Activated naive CD8-positive, alpha-beta T cell treated with anti-CD3 and anti-CD28 coated beads, Interleukin-2, amount 10 ng/mL, durations not matched to agents 7 days and 5 days (primary cell): ENCODE data around the gene ABCC1. TPM values are rescaled to one million over a fixed set of nuclear protein-coding genes. Genes with fewer than 3 reads are reported as not detected.
"Not testable (repeated sequence)": the region's sequence is repeated elsewhere in the genome, so short reads cannot be mapped to it uniquely, and the experiment has no call there.

Experiments used
- ATAC-seq: fragments of 150-1000 bp; cut with Tn5 transposase; one replicate; pipeline ENCODE4 v1.10.0; 2021; ENCODE audit warnings: low read depth, moderate library complexity
- POLR2A ChIA-PET: fragments of 350-600 bp; sonication (Branson Sonifier 250); formaldehyde crosslinking; loops from one replicate; lab custom pipeline; 2021; ENCODE audit warnings: antibody characterized with exemption; lab: Charles Lee
- DNase-seq: peaks from one replicate; pipeline ENCODE4 v3.0.0; 2021
- H3K27ac Mint-ChIP-seq: one replicate; pipeline ENCODE4 v1.8.0; 2022; ENCODE audit warnings: mild to moderate bottlenecking, mixed read lengths
- H3K27me3 Mint-ChIP-seq: one replicate; pipeline ENCODE4 v1.8.0; 2022; ENCODE audit warnings: mild to moderate bottlenecking, moderate library complexity, mixed read lengths
- H3K36me3 Mint-ChIP-seq: one replicate; pipeline ENCODE4 v1.8.0; 2021; ENCODE audit warnings: mild to moderate bottlenecking, mixed read lengths
- H3K4me1 Mint-ChIP-seq: one replicate; pipeline ENCODE4 v1.8.0; 2021; ENCODE audit warnings: mixed read lengths
- H3K4me3 Mint-ChIP-seq: one replicate; pipeline ENCODE4 v1.8.0; 2022; ENCODE audit warnings: mild to moderate bottlenecking, moderate library complexity, mixed read lengths
- H3K9me3 Mint-ChIP-seq: one replicate; pipeline ENCODE4 v1.8.0; 2021; ENCODE audit warnings: mixed read lengths
- total RNA-seq, 2 experiments: library from RNA; stranded (reverse); gene quantifications; one replicate each; pipeline ENCODE4 v1.2.3, GENCODE V29; 2021

ABCC1 gene
- total RNA-seq, 2 experiments from 2014 or later = 55.2 to 62.5 TPM

GRCh38 chr16:15976929-15977637 lies 27.7 kb downstream of the ABCC1 start:
- POLR2A ChIA-PET = no interaction called here
- H3K27ac Mint-ChIP-seq = no peak overlapping the region
- no peaks in the 10 kb centered on the region for H3K27me3 Mint-ChIP-seq
- no peak for DNase-seq
- H3K4me1 Mint-ChIP-seq = no peaks in the 10 kb centered on the region
- ATAC-seq = no peak
- peaks cover 84% of the 10 kb centered on the region for H3K36me3 Mint-ChIP-seq
- H3K9me3 Mint-ChIP-seq = peaks cover 37% of the 10 kb centered on the region
- no peak overlapping the region for H3K4me3 Mint-ChIP-seq

DNA sequence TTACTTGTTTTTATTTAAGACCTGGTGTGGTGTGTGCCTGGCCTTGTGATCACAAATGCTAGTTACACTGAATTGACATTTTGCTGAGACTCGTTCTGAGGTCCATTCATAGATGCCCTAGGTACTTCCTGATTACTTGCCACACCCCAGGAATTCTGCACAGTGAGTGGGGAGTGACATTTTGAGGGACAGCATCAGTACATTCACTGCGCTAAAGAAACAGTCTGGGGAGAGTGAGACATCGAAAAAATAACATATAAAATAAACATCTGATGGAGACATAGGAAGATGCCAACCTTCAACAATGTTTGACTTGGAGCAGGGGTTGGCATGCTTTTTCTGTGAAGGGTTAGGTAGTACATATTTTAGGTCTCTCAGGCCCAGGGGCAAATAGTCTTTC lies 30.4 kb downstream of the ABCC1 start:
- peaks cover 87% of the 10 kb centered on the region for H3K36me3 Mint-ChIP-seq
- H3K9me3 Mint-ChIP-seq = peaks cover 35% of the 10 kb centered on the region
- no peak overlapping the region for H3K27ac Mint-ChIP-seq
- ATAC-seq (no peak), DNase-seq (no peak)
- H3K4me3 Mint-ChIP-seq = no peak overlapping the region
- POLR2A ChIA-PET = no interaction called here
- no peaks in the 10 kb centered on the region for H3K27me3 Mint-ChIP-seq
- no peaks in the 10 kb centered on the region for H3K4me1 Mint-ChIP-seq

GRCh38 chr16:15980329-15980728 lies 30.9 kb downstream of the ABCC1 start:
- Mint-ChIP-seq H3K4me3 (no peak overlapping the region), H3K36me3 (peaks cover 81% of the 10 kb centered on the region), H3K9me3 (peaks cover 35% of the 10 kb centered on the region), H3K27ac (no peak overlapping the region), H3K4me1 (no peaks in the 10 kb centered on the region), H3K27me3 (no peaks in the 10 kb centered on the region)
- POLR2A ChIA-PET = no interaction called here
- no peak for DNase-seq
- ATAC-seq = no peak

GRCh38 chr16:15981382-15981781 lies 32.0 kb downstream of the ABCC1 start:
- Mint-ChIP-seq H3K4me1 (peaks cover 2% of the 10 kb centered on the region), H3K9me3 (peaks cover 33% of the 10 kb centered on the region), H3K27ac (no peak overlapping the region), H3K36me3 (peaks cover 77% of the 10 kb centered on the region), H3K4me3 (no peak overlapping the region), H3K27me3 (no peaks in the 10 kb centered on the region)
- DNase-seq = no peak
- ATAC-seq = no peak
- POLR2A ChIA-PET = no interaction called here

GRCh38 chr16:15982194-15982915 lies 32.9 kb downstream of the ABCC1 start:
- H3K27ac Mint-ChIP-seq, POLR2A ChIA-PET, ATAC-seq, H3K27me3 Mint-ChIP-seq, H3K4me3 Mint-ChIP-seq, H3K4me1 Mint-ChIP-seq, DNase-seq: not testable (repeated sequence)
- H3K36me3 Mint-ChIP-seq = peaks cover 74% of the 10 kb centered on the region
- peaks cover 30% of the 10 kb centered on the region for H3K9me3 Mint-ChIP-seq

DNA sequence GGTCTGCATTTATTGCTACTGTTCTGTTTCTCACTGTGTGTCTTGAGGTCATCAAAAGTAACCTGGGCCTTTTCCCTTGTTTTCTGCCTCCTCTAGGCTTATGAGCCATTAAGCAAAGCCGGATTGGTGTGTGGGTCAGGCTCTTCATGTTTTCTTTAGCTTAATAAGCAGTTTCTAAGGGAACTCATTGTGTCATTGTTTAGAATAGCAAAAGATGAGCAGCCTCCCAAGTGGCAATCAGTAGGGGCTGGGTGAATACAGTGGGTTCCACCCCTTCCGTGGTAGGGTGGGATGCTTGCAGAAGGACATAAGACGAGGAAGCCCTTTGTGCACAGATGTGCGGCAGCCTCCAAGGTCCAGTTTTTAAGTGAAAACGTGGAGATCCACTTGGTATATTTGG lies 34.5 kb downstream of the ABCC1 start:
- DNase-seq (no peak), ATAC-seq (no peak)
- H3K36me3 Mint-ChIP-seq = peaks cover 61% of the 10 kb centered on the region
- H3K4me3 Mint-ChIP-seq = no peak overlapping the region
- H3K27ac Mint-ChIP-seq = no peak overlapping the region
- no peaks in the 10 kb centered on the region for H3K27me3 Mint-ChIP-seq
- H3K9me3 Mint-ChIP-seq = peaks cover 22% of the 10 kb centered on the region
- peaks cover 22% of the 10 kb centered on the region for H3K4me1 Mint-ChIP-seq
- POLR2A ChIA-PET = no interaction called here

- peaks cover 50% of the 10 kb centered on the region for H3K36me3 Mint-ChIP-seq
- H3K4me1 Mint-ChIP-seq = peaks cover 28% of the 10 kb centered on the region
- no peaks in the 10 kb centered on the region for H3K27me3 Mint-ChIP-seq
- no peak overlapping the region for H3K27ac Mint-ChIP-seq
- peaks cover 15% of the 10 kb centered on the region for H3K9me3 Mint-ChIP-seq
- no peak overlapping the region for H3K4me3 Mint-ChIP-seq
- POLR2A ChIA-PET = no interaction called here
- no peak for ATAC-seq
- DNase-seq = no peak
These were observed 35.7 kb downstream of the ABCC1 start for GRCh38 chr16:15985144-15985543.

DNA sequence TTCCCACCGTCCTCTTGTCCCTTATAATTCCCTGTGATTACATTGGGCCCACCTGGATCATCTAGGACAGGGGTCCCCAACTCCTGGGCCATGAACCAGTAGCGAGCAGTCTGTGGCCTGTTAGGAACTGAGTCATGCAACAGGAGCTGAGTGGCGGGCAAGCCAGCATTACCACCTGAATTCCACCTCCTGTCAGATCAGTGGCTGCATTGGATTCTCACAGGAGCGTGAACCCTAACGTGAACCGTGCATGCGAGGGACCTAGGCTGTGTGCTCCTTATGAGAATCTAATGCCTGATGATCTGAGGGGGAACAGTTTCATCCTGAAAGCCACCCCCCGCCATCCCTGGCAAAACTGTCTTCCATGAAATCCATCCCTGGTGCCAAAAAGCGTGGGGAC lies 36.8 kb downstream of the ABCC1 start:
- DNase-seq = no peak
- no peak for ATAC-seq
- Mint-ChIP-seq H3K9me3 (peaks cover 9% of the 10 kb centered on the region), H3K4me3 (no peak overlapping the region), H3K36me3 (peaks cover 41% of the 10 kb centered on the region), H3K4me1 (peaks cover 28% of the 10 kb centered on the region), H3K27me3 (no peaks in the 10 kb centered on the region), H3K27ac (no peak overlapping the region)
- POLR2A ChIA-PET = no interaction called here

DNA sequence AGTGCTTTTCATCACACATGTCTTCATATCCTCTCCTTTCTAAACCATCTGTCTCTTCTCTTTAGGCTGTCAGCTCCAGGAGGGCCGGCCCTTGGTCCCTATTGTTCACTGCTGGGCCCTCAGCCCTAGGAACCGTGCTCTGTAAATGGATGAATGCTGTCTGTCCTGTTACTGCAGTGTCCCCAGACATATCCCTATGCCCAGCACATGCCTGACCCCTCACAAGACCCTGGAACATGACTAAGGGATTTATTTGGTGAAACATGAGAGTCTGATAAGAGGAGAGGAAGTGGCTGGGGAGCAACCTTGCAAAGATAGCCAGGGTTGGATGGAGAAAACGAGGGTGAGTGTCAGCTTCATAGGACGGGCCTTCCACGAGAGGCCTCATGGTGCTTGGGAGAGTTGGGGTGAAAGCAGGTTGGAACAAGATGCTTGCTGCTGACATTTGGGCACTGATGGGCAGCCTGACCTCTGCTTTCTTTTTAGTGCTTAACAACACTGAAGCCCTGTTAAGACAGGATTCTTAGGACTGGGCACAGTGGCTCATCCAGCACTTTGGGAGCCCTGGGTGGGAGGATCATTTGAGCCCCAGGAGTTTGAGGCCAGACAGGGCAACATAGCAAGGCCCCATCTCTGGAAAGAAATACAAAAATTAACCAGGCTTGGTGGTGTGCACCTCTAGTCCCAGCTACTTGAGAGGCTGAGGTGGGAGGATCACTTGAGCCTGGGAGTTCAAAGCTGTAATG lies 39.0 kb downstream of the ABCC1 start:
- H3K9me3 Mint-ChIP-seq = no peaks in the 10 kb centered on the region
- H3K27ac Mint-ChIP-seq = peak overlapping the region; percentile 62
- H3K36me3 Mint-ChIP-seq = peaks cover 24% of the 10 kb centered on the region
- POLR2A ChIA-PET = interaction anchor here (1.1 kb wide), 1 partner anchor 100 kb away, joined by 3 read pairs; the partner anchor contains the start of gene CEP20
- H3K4me1 Mint-ChIP-seq = peaks cover 32% of the 10 kb centered on the region
- no peaks in the 10 kb centered on the region for H3K27me3 Mint-ChIP-seq
- H3K4me3 Mint-ChIP-seq = no peak overlapping the region
- no peak for ATAC-seq
- no peak for DNase-seq

GRCh38 chr16:15990902-15991301 lies 41.5 kb downstream of the ABCC1 start:
- H3K9me3 Mint-ChIP-seq = no peaks in the 10 kb centered on the region
- H3K36me3 Mint-ChIP-seq = peaks cover 17% of the 10 kb centered on the region
- POLR2A ChIA-PET = no interaction called here
- H3K27ac Mint-ChIP-seq = no peak overlapping the region
- no peak for DNase-seq
- no peak overlapping the region for H3K4me3 Mint-ChIP-seq
- H3K27me3 Mint-ChIP-seq = no peaks in the 10 kb centered on the region
- no peak for ATAC-seq
- H3K4me1 Mint-ChIP-seq = peaks cover 37% of the 10 kb centered on the region

DNA sequence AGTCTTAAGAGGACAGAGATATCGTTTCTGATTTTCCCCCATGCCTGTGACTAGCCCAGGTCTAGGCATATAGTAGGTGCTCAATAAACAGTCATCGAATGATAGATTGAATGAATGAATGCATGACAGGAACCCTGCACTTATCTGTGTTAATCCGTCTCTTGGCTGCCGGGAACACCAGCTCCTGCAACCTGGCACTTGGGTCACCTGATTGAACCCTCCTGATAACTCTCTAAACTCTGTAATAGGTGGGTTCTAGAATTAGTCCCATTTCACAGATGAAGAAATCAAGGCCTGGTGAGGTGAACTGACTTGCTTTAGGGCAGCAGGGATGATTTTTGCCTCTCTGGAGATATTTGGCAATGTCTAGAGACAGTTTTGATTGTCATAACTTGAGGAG lies 43.7 kb downstream of the ABCC1 start:
- POLR2A ChIA-PET = no interaction called here
- H3K27me3 Mint-ChIP-seq = no peaks in the 10 kb centered on the region
- peaks cover 11% of the 10 kb centered on the region for H3K36me3 Mint-ChIP-seq
- H3K9me3 Mint-ChIP-seq = no peaks in the 10 kb centered on the region
- no peak overlapping the region for H3K4me3 Mint-ChIP-seq
- ATAC-seq = no peak
- H3K27ac Mint-ChIP-seq = no peak overlapping the region
- H3K4me1 Mint-ChIP-seq = peaks cover 21% of the 10 kb centered on the region
- no peak for DNase-seq

- H3K27me3 Mint-ChIP-seq = no peaks in the 10 kb centered on the region
- peaks cover 20% of the 10 kb centered on the region for H3K4me1 Mint-ChIP-seq
- POLR2A ChIA-PET = no interaction called here
- ATAC-seq = no peak
- H3K36me3 Mint-ChIP-seq = peaks cover 9% of the 10 kb centered on the region
- H3K9me3 Mint-ChIP-seq = no peaks in the 10 kb centered on the region
- no peak for DNase-seq
- H3K27ac Mint-ChIP-seq = no peak overlapping the region
- H3K4me3 Mint-ChIP-seq = no peak overlapping the region
These were observed 44.1 kb downstream of the ABCC1 start for GRCh38 chr16:15993541-15993940.

GRCh38 chr16:15993946-15994665 lies 44.7 kb downstream of the ABCC1 start:
- DNase-seq = no peak
- no peaks in the 10 kb centered on the region for H3K27me3 Mint-ChIP-seq
- H3K27ac Mint-ChIP-seq = no peak overlapping the region
- H3K36me3 Mint-ChIP-seq = peaks cover 9% of the 10 kb centered on the region
- ATAC-seq = no peak
- POLR2A ChIA-PET = no interaction called here
- H3K9me3 Mint-ChIP-seq = no peaks in the 10 kb centered on the region
- peaks cover 18% of the 10 kb centered on the region for H3K4me1 Mint-ChIP-seq
- H3K4me3 Mint-ChIP-seq = no peak overlapping the region
